Astrocyte of the spinal cord (primary cell): ENCODE measurements around the gene EEF1AKMT2.

Source experiments
- DNase-seq: peaks from one replicate; pipeline ENCODE4 v3.0.0; 2011; ENCODE audit warnings: low read depth, low spot score
- H3K4me3 ChIP-seq: 2 replicates; pipeline ENCODE4 v1.5.1; 2011; ENCODE audit warnings: low read depth, mild to moderate bottlenecking, low read length, moderate library complexity
- CTCF ChIP-seq: IDR thresholded peaks from 2 replicates; pipeline ENCODE4 v1.5.1; 2012; ENCODE audit warnings: low read depth, mild to moderate bottlenecking, low read length, inconsistent platforms
- in situ Hi-C: cut with HindIII; loops from 2 replicates; pipeline ENCODE4 v1.10.0; 2017; ENCODE audit warnings: low sequenced_read_pairs

EEF1AKMT2 gene

GRCh38 chr10:124710266-124710881 lies 81.3 kb downstream of the EEF1AKMT2 start:
- DNase-seq, result no peak
- in situ Hi-C loops, result no loop called here
- TF ChIP-seq CTCF, result no peak
- H3K4me3 ChIP-seq, result no peak overlapping the region

GRCh38 chr10:124709861-124710260 lies 81.8 kb downstream of the EEF1AKMT2 start:
- in situ Hi-C loops, result no loop called here
- H3K4me3 ChIP-seq, result no peak overlapping the region

GRCh38 chr10:124708922-124709520 lies 82.7 kb downstream of the EEF1AKMT2 start:
- TF ChIP-seq CTCF, result no peak
- no peak overlapping the region for H3K4me3 ChIP-seq
- in situ Hi-C loops, result no loop called here
- peak; percentile 47 for DNase-seq

More at GRCh38 chr10:124709861-124710260, 81.8 kb downstream of the EEF1AKMT2 start:
- DNase-seq, result no peak
- no peak for TF ChIP-seq CTCF

GRCh38 chr10:124708246-124708779 lies 83.4 kb downstream of the EEF1AKMT2 start:
- in situ Hi-C loops, result no loop called here
- TF ChIP-seq CTCF, result no peak
- DNase-seq, result no peak
- no peak overlapping the region for H3K4me3 ChIP-seq
